ENCODE results near the gene CPN2. TPM values are rescaled to one million over a fixed set of nuclear protein-coding genes. Genes with fewer than 3 reads are reported as not detected.
A peak's percentile ranks its signal among the peaks of the same experiment; 100 is the strongest.

The CPN2 gene
- total and polyA plus RNA-seq, 2 of the 13 experiments (the other 11 are each of a cell fraction or from before 2014, with no cell fraction given) = 26.7 to 27.7 TPM

GRCh38 chr3:194315088-194315964, 35.8 kb downstream of the CPN2 start (continued):
- TF ChIP-seq PREB (CRISPR knock-in tag; IDR thresholded peaks at IDR 0.05) (no peak), HBP1 (CRISPR knock-in tag; IDR thresholded peaks at IDR 0.05; ENCODE audit: low read depth) (no peak), AHR (CRISPR knock-in tag; IDR thresholded peaks at IDR 0.05) (0 out of 2 replicates have a peak, but pooled peaks have one; percentile 17), RNF2 (conservative IDR thresholded peaks at IDR 0.05; ENCODE audit: low read depth) (0 out of 2 replicates have a peak, but pooled peaks have one; percentile 31), ZNF552 (CRISPR knock-in tag; IDR thresholded peaks at IDR 0.05; ENCODE audit: borderline replicate concordance) (0 out of 2 replicates have a peak, but pooled peaks have one; percentile 23), CENPT (CRISPR knock-in tag; IDR thresholded peaks at IDR 0.05; ENCODE audit: low read depth) (no peak), CTCF (CRISPR knock-in tag; IDR thresholded peaks at IDR 0.05) (peak; percentile 94), CBX5 (CRISPR knock-in tag; IDR thresholded peaks at IDR 0.05; ENCODE audit: borderline replicate concordance) (0 out of 2 replicates have a peak, but pooled peaks have one; percentile 43), EZH2 (conservative IDR thresholded peaks at IDR 0.05; ENCODE audit: low read depth, low read length) (no peak), RXRB (CRISPR knock-in tag; IDR thresholded peaks at IDR 0.05; ENCODE audit: borderline replicate concordance) (peak; percentile 58; the same call in 1 of the 2 replicates), ZBTB4 (CRISPR knock-in tag; IDR thresholded peaks at IDR 0.05; ENCODE audit: borderline replicate concordance) (0 out of 2 replicates have a peak, but pooled peaks have one; percentile 34), ZBTB42 (CRISPR knock-in tag; IDR thresholded peaks at IDR 0.05) (no peak), SNAI1 (CRISPR knock-in tag; IDR thresholded peaks at IDR 0.05; ENCODE audit: borderline replicate concordance) (no peak), PATZ1 (CRISPR knock-in tag; IDR thresholded peaks at IDR 0.05) (peak; percentile 78), ADNP (CRISPR knock-in tag; IDR thresholded peaks at IDR 0.05) (no peak), SATB2 (CRISPR knock-in tag; IDR thresholded peaks at IDR 0.05) (no peak)
